GM18519 (cell line): ENCODE data around the gene INPP5A.

Source experiments
- ATAC-seq: cut with Tn5 transposase; IDR thresholded peaks from one replicate; pipeline ENCODE4 v1.9.1; 2021; ENCODE audit warnings: mild to moderate bottlenecking, moderate library complexity; ENCODE audit not compliant: unreplicated experiment, low FRiP score

Gene INPP5A

GRCh38 chr10:132804785-132805426 lies 267.3 kb downstream of the INPP5A start:
- ATAC-seq, result no peak

GRCh38 chr10:132805599-132805998 lies 268.0 kb downstream of the INPP5A start:
- ATAC-seq, result no peak

- ATAC-seq, result no peak
These were observed 268.5 kb downstream of the INPP5A start for GRCh38 chr10:132806110-132806509.

- ATAC-seq, result no peak
These were observed 269.0 kb downstream of the INPP5A start for GRCh38 chr10:132806561-132807003.

GRCh38 chr10:132807621-132808049 lies 270.0 kb downstream of the INPP5A start:
- ATAC-seq, result no peak

GRCh38 chr10:132808383-132809231 lies 271.0 kb downstream of the INPP5A start:
- no peak for ATAC-seq

- ATAC-seq, result no peak
These were observed 271.9 kb downstream of the INPP5A start for GRCh38 chr10:132809232-132810140.

GRCh38 chr10:132810141-132810806 lies 272.7 kb downstream of the INPP5A start:
- ATAC-seq, result no peak

- ATAC-seq, result no peak
These were observed 273.5 kb downstream of the INPP5A start for GRCh38 chr10:132810807-132811700.

- no peak for ATAC-seq
These were observed 274.4 kb downstream of the INPP5A start for GRCh38 chr10:132811891-132812481.

- ATAC-seq, result no peak
These were observed 274.9 kb downstream of the INPP5A start for GRCh38 chr10:132812520-132812919.

- ATAC-seq, result no peak
These were observed 275.4 kb downstream of the INPP5A start for GRCh38 chr10:132813001-132813401.

- ATAC-seq, result no peak
These were observed 276.2 kb downstream of the INPP5A start for GRCh38 chr10:132813560-132814468.

GRCh38 chr10:132814469-132814856 lies 276.9 kb downstream of the INPP5A start:
- no peak for ATAC-seq

GRCh38 chr10:132815168-132815857 lies 277.7 kb downstream of the INPP5A start:
- no peak for ATAC-seq

- no peak for ATAC-seq
These were observed 279.1 kb downstream of the INPP5A start for GRCh38 chr10:132816718-132817117.

- ATAC-seq, result no peak
These were observed 280.2 kb downstream of the INPP5A start for GRCh38 chr10:132817701-132818211.
